Measurements from ENCODE around the gene CASP8.
"Not testable (repeated sequence)": the region's sequence is repeated elsewhere in the genome, so short reads cannot be mapped to it uniquely, and the experiment has no call there.

Gene CASP8

GRCh38 chr2:201270293-201271001 is 10.1 kb downstream of the CASP8 start:
- no peak for DNase-seq (ENCODE audit: low read depth in 2 of 2)

GRCh38 chr2:201271917-201272316 is 11.6 kb downstream of the CASP8 start:
- DNase-seq (ENCODE audit: low read depth in 2 of 2): no peak

DNA sequence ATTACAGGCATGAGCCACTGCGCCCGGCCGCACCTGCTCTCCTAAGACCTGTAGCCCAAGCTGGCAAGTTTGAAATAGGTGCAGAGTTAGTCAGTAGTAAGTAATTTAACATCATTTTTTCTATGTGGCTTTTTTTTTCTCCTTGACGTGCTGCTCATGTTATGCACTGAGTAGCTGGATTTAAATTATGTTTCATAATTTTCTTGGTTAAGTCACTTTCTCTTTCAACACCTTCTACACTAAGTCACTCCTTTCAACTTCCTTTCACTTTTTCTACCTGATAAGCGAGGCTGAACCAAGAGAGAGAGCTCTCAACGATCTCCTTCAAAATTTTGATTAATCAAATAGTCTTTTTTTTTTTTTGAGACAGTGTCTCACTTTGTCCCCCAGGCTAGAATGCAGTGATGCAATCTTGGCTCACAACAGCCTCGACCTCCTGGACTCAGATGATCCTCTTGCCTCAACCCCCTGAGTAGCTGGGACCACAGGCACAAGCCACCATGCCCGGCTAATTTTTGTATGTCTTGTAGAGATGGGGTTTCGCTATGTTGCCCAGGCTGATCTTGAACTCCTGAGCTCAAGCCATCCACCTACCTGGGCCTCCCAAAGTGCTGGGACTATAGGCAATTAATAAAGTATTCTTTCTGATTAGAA is 13.1 kb downstream of the CASP8 start:
- no peak for DNase-seq (ENCODE audit: low read depth in 2 of 2)

- DNase-seq (ENCODE audit: low read depth in 2 of 2): no peak
Observed at GRCh38 chr2:201275069-201275468, 14.7 kb downstream of the CASP8 start.

DNA sequence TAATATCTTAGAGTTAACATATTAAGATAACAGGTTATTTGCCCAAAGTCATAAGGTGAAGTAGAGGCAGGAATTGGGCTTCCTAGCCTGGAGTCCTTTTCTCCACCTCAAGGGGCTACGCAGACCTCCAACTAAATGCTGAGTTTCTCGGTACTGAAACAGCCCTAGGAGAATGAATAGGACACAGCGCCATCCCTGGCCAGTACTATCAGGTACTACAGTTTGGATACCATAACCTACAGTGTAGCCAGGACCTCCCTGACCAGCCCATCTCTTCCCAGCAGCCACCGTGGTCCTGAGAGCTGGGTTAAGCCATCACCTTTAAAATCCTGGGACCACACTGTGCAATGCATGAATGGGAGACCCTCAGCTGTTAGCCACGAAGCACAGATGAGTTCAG is 15.7 kb downstream of the CASP8 start:
- DNase-seq (ENCODE audit: low read depth in 2 of 2): no peak

DNA sequence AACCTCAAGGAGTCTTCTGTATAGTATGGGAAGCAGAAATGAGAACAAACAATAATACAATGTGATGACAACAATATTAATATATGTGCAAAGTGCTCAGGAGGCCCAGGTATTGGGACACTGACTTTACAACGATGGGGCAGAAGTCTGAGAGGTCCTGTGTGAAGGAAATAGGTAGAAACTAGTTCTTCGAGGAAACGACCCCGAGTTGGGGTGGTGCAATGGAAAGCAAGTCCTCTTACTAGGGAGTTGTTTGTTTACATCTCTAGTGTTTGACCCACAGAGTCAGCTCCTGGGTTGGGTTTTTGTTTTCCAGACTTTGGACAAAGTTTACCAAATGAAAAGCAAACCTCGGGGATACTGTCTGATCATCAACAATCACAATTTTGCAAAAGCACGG is 16.2 kb downstream of the CASP8 start:
- no peak for DNase-seq (ENCODE audit: low read depth in 2 of 2)

GRCh38 chr2:201279079-201279478 is 18.7 kb downstream of the CASP8 start:
- no peak for DNase-seq (ENCODE audit: low read depth in 2 of 2)

GRCh38 chr2:201280191-201281040 is 20.1 kb downstream of the CASP8 start:
- DNase-seq (ENCODE audit: low read depth in 2 of 2): no peak

DNA sequence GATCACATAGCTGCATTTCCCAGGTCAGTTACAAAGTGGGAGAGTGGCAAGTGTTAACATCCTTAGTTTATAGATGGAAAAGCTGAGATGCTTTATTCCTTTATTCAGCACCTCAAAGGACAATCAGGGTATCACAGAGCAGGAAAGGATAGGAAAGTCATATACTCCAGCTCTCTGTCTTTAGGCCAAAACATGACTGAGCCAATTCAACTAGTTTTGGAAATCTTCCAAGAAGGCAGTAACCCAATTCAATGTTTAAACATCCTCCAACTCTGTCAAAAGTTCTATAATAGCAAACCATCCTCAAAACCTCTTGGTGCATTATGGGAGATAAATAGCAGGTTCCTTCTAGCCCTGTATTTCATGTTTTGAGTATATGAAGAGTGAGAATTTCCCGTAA is 25.2 kb downstream of the CASP8 start:
- no peak for DNase-seq (ENCODE audit: low read depth in 2 of 2)

- not testable (repeated sequence) for DNase-seq (ENCODE audit: low read depth in 2 of 2)
Observed at GRCh38 chr2:201290457-201291148, 30.3 kb downstream of the CASP8 start.

GRCh38 chr2:201298462-201299052 is 38.2 kb downstream of the CASP8 start:
- no peak for DNase-seq (ENCODE audit: low read depth in 2 of 2)

DNA sequence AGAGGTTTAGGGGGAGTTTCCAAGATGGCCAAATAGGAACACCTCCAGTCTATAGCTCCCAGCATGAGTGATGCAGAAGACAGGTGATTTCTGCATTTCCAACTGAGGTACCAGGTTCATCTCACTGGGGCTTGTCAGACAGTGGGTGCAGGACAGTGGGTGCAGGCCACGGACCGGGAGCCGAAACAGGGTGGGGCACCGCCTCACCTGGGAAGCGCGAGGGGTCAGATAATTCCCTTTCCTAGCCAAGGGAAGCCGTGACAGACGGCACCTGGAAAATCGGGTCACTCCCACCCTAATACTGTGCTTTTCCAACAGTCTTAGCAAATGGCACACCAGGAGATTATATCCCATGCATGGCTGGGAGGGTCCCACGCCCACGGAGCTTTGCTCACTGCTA is 39.6 kb downstream of the CASP8 start:
- not testable (repeated sequence) for DNase-seq (ENCODE audit: low read depth in 2 of 2)

DNA sequence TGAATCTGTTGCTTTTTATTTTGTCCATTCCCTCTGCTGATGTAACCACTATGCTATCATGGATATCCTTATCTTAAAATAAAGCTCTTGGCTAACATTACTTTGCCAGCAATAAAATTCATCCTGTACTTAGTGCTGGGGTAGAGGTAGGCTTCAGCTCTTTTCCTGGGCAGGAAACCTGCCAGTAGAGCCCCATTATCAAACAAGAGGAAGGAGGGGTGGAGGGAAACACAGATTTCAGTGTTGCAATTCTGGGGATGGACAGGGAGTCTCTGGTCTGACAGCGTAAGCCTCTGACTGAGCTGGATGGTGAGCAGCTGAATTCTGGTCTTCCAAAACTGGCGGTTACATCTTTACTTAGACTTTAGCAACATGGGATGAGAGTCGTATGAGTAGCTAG is 47.5 kb downstream of the CASP8 start:
- no peak for DNase-seq (ENCODE audit: low read depth in 2 of 2)

GRCh38 chr2:201308914-201309313 is 48.6 kb downstream of the CASP8 start:
- no peak for DNase-seq (ENCODE audit: low read depth in 2 of 2)

DNA sequence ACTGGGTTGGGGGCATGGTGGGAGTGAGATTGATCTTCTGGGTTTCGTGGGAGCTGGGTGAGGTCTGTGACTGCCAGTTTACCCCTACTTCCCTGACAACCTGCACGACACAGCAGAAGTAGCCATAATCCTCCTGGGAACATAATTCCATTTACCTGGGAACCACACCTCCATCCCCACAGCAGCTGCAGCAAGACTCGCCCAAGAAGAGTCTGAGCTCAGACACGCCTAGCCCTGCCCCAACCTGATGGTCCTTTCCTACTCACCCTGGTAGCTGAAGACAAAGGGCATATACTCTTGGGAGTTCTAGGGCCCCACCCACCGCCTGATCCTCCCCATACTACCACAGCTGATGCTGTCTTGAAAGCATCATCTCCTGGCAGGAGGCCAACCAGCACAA is 53.0 kb downstream of the CASP8 start:
- DNase-seq (ENCODE audit: low read depth in 2 of 2): no peak

- DNase-seq (ENCODE audit: low read depth in 2 of 2): no peak
Observed at GRCh38 chr2:201319511-201319910, 59.2 kb downstream of the CASP8 start.

DNA sequence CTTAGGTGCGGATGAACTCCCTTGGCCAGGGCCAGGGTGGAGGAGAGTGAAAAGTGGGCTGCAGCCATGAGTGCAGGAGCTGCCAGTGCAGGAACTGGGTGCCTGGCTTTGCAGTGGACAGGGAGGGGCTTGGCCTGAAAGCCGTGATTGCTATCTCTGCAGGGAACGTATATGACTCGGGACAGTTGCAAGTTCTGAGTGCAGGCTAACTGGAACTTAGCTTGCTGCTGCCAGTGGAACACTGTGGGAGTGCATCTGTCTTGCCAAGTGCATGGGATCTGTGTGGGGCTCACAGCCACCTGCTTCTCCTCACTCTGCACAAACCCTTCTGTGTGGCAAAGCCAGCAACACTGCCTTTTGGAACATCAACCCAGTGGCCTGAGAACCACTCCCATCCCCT is 59.9 kb downstream of the CASP8 start:
- no peak for DNase-seq (ENCODE audit: low read depth in 2 of 2)

- no peak for DNase-seq (ENCODE audit: low read depth in 2 of 2)
Observed at GRCh38 chr2:201320701-201321100, 60.4 kb downstream of the CASP8 start.

DNA sequence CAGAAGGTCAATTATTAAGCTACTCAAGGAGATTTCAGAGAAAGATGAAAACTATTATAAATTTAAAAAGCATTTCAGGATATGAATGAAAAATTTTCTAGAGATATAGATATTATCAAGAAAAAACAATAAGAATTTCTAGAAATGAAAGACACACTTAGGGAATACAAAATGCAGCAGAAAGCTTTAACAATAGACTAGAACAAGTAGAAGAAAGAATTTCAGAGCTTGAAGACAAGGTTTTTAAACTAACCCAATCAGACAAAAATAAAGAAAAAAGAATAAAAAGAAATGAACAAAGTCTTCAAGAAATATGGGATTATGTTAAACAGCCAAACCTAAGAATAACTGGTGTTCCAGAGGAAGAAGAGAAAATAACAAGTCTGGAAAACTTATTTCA is 62.4 kb downstream of the CASP8 start:
- no peak for DNase-seq (ENCODE audit: low read depth in 2 of 2)

DNA sequence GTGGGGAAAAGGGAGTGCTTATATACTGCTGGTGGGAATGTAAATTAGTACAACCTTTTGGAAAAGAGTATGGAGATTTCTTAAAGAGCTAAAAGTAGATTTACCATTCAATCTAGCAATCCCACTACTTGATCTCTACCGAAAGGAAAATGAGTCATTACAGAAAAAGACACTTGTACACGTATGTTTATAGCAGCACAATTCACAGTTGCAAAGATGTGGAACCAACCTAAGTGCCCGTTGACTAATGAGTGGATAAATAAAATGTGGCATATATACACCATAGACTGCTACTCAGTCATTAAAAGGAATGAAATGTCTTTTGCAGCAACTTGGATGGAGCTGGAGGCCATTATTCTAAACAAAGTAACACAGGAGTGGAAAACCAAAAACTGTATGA is 67.3 kb downstream of the CASP8 start:
- no peak for DNase-seq (ENCODE audit: low read depth in 2 of 2)

GRCh38 chr2:201329409-201329808 is 69.1 kb downstream of the CASP8 start:
- DNase-seq (ENCODE audit: low read depth in 2 of 2): no peak
